OCI-LY7 (cell line): ENCODE measurements around the gene VAMP4. TPM values are rescaled to one million over a fixed set of nuclear protein-coding genes. Genes with fewer than 3 reads are reported as not detected.

Experiments
- BruUV-seq: library from RNA; stranded (reverse); fragments of 400-500 nt; replicated peaks from 2 replicates; lab custom pipeline; 2021; lab: Mats Ljungman, UMichigan
- CTCF ChIA-PET: fragments of 300-600 bp; sonication (Branson Sonifier 250); formaldehyde crosslinking; loops from one replicate; lab custom pipeline; 2022; ENCODE audit warnings: antibody characterized with exemption; ENCODE audit not compliant: unreplicated experiment; lab: Charles Lee
- POLR2A ChIA-PET: fragments of 300-600 bp; sonication (Branson Sonifier 250); formaldehyde crosslinking; loops from one replicate; lab custom pipeline; 2022; ENCODE audit warnings: antibody characterized with exemption; lab: Charles Lee
- DNase-seq: peaks from one replicate; pipeline ENCODE4 v3.0.0-alpha.2; 2015; ENCODE audit warnings: low spot score
- H2AFZ ChIP-seq: fragments of 200-600 bp; sonication (generic), shearing (Covaris generic); 2 replicates; pipeline ENCODE4 v1.6.1; 2014; ENCODE audit warnings: mild to moderate bottlenecking, antibody characterized with exemption, low read length, moderate library complexity
- H3K27ac ChIP-seq: fragments of 200-600 bp; sonication (generic); 2 replicates; pipeline ENCODE4 v1.5.1; 2014; ENCODE audit warnings: mixed run types, low read depth, mild to moderate bottlenecking, moderate library complexity, low read length, inconsistent platforms; ENCODE audit not compliant: poor library complexity, severe bottlenecking
- H3K36me3 ChIP-seq: fragments of 200-600 bp; sonication (generic); 2 replicates; pipeline ENCODE4 v1.6.1; 2014; ENCODE audit warnings: mild to moderate bottlenecking, antibody characterized with exemption, low read length, moderate library complexity, mixed read lengths; ENCODE audit not compliant: insufficient read depth
- H3K4me1 ChIP-seq: fragments of 200-600 bp; sonication (generic); 2 replicates; pipeline ENCODE4 v1.5.1; 2014; ENCODE audit warnings: mild to moderate bottlenecking, low read length; ENCODE audit not compliant: insufficient read depth, poor library complexity, severe bottlenecking
- H3K4me2 ChIP-seq: fragments of 200-600 bp; sonication (generic); 2 replicates; pipeline ENCODE4 v1.6.1; 2014; ENCODE audit warnings: mild to moderate bottlenecking, low read length
- H3K4me3 ChIP-seq: fragments of 200-600 bp; sonication (generic); 2 replicates; pipeline ENCODE4 v1.5.1; 2014; ENCODE audit warnings: mild to moderate bottlenecking, low read depth, low read length; ENCODE audit not compliant: poor library complexity, severe bottlenecking
- H3K79me2 ChIP-seq: fragments of 200-600 bp; sonication (generic); 2 replicates; pipeline ENCODE4 v1.6.1; 2016; ENCODE audit warnings: low read depth, mild to moderate bottlenecking, low read length, moderate library complexity, mixed read lengths; ENCODE audit not compliant: insufficient read depth
- H3K9me2 ChIP-seq: fragments of 200-600 bp; sonication (generic); 2 replicates; pipeline ENCODE4 v1.6.1; 2016; ENCODE audit warnings: mild to moderate bottlenecking, low read length, mixed read lengths; ENCODE audit not compliant: insufficient read depth
- H3K9me3 ChIP-seq: fragments of 200-600 bp; sonication (generic); 2 replicates; pipeline ENCODE4 v1.6.1; 2014; ENCODE audit warnings: mild to moderate bottlenecking, mixed run types, low read length, mixed read lengths
- H4K20me1 ChIP-seq: fragments of 200-600 bp; sonication (generic); 2 replicates; pipeline ENCODE4 v1.6.1; 2014; ENCODE audit warnings: mild to moderate bottlenecking, antibody characterized with exemption, low read length, moderate library complexity, mixed read lengths; ENCODE audit not compliant: insufficient read depth
- CTCF ChIP-seq: fragments of 200-600 bp; sonication (generic); conservative IDR thresholded peaks from 2 replicates; pipeline ENCODE4 v1.5.1; 2014; ENCODE audit warnings: mild to moderate bottlenecking, antibody characterized with exemption, low read length, moderate library complexity, mixed read lengths
- EZH2phosphoT487 ChIP-seq: fragments of 200-600 bp; sonication (generic); IDR thresholded peaks from 2 replicates; pipeline ENCODE4 v1.6.1; 2018; ENCODE audit warnings: low read depth, borderline replicate concordance, mild to moderate bottlenecking, mixed run types, antibody characterized with exemption, low read length, moderate library complexity, mixed read lengths
- intact Hi-C: fragments of 100-400 bp; cut with micrococcal nuclease; formaldehyde crosslinking; loops from one replicate; pipeline ENCODE4 v1.10.0; 2022; ENCODE audit not compliant: unreplicated experiment
- total RNA-seq, 2 experiments: library from RNA; depleted of rRNA in 1 of 2; stranded (reverse); fragments of >200 nt in 1 of 2; shearing (Covaris generic) in 1 of 2; gene quantifications; 2 replicates each; pipeline ENCODE4 v1.2.3, GENCODE V29; 2014 to 2022

The VAMP4 gene
- total RNA-seq, 2 experiments from 2014 or later = 3.4 to 7.7 TPM

- CTCF ChIA-PET = no interaction called here
- no peak for DNase-seq
- no peaks in the 10 kb centered on the region for H3K9me2 ChIP-seq
- no peaks in the 10 kb centered on the region for H3K4me1 ChIP-seq
- no peak overlapping the region for H3K27ac ChIP-seq
- H3K79me2 ChIP-seq = no peaks in the 10 kb centered on the region
- peaks cover 10% of the 10 kb centered on the region; the same call in 1 of the 2 replicates for H3K9me3 ChIP-seq
- H3K36me3 ChIP-seq = no peaks in the 10 kb centered on the region; the same call in 1 of the 2 replicates
- intact Hi-C loops = loop anchor here (10.0 kb wide), 1 partner anchor 64 kb away; the partner anchor contains the start of gene MYOC
- H3K4me3 ChIP-seq = no peak overlapping the region
- no peaks in the 10 kb centered on the region for H4K20me1 ChIP-seq
- no peak overlapping the region for H3K4me2 ChIP-seq
- H2AFZ ChIP-seq = no peak overlapping the region
- POLR2A ChIA-PET = interaction anchor here (1.3 to 2.5 kb wide), 3 partner anchors 10 to 19 kb away, joined by 7 to 12 read pairs (median 7); no protein-coding TSS in a partner anchor
- BruUV-seq = no TSS peak
- TF ChIP-seq EZH2phosphoT487 (no peak), CTCF (no peak)
Measured at GRCh38 chr1:171718848-171719247, 23.0 kb downstream of the VAMP4 start.

- DNase-seq = no peak
- peaks cover 10% of the 10 kb centered on the region; the same call in 1 of the 2 replicates for H3K9me3 ChIP-seq
- no peak overlapping the region for H3K4me2 ChIP-seq
- no peaks in the 10 kb centered on the region for H4K20me1 ChIP-seq
- no peak overlapping the region for H3K4me3 ChIP-seq
- no peaks in the 10 kb centered on the region; the same call in 1 of the 2 replicates for H3K36me3 ChIP-seq
- BruUV-seq = no TSS peak
- H2AFZ ChIP-seq = no peak overlapping the region
- H3K4me1 ChIP-seq = no peaks in the 10 kb centered on the region
- H3K9me2 ChIP-seq = no peaks in the 10 kb centered on the region
- intact Hi-C loops = loop anchor here (10.0 kb wide), 1 partner anchor 63 kb away; the partner anchor contains the start of gene MYOC
- POLR2A ChIA-PET = interaction anchor here (0.9 to 2.5 kb wide), 4 partner anchors 11 to 24 kb away, joined by 3 to 12 read pairs (median 7); partner anchors contain the start of gene VAMP4
- CTCF ChIA-PET = no interaction called here
- no peak overlapping the region for H3K27ac ChIP-seq
- no peaks in the 10 kb centered on the region for H3K79me2 ChIP-seq
- TF ChIP-seq EZH2phosphoT487 (no peak), CTCF (no peak)
Measured at GRCh38 chr1:171718216-171718615, 23.6 kb downstream of the VAMP4 start.

GRCh38 chr1:171717062-171717718 lies 24.7 kb downstream of the VAMP4 start:
- no peak for DNase-seq
- CTCF ChIA-PET = no interaction called here
- POLR2A ChIA-PET = interaction anchor here (0.6 to 1.8 kb wide), 2 partner anchors 15 to 63 kb away, joined by 3 read pairs; no protein-coding TSS in a partner anchor
- H4K20me1 ChIP-seq = no peaks in the 10 kb centered on the region
- intact Hi-C loops = loop anchor here (10.0 kb wide), 1 partner anchor 62 kb away; the partner anchor contains the start of gene MYOC
- BruUV-seq = no TSS peak
- H3K4me2 ChIP-seq = no peak overlapping the region
- H3K9me2 ChIP-seq = no peaks in the 10 kb centered on the region
- H3K9me3 ChIP-seq = 0 out of 2 replicates have a peak, but pooled peaks cover 4% of the 10 kb centered on the region
- H3K79me2 ChIP-seq = no peaks in the 10 kb centered on the region
- H3K36me3 ChIP-seq = no peaks in the 10 kb centered on the region
- no peak overlapping the region for H2AFZ ChIP-seq
- TF ChIP-seq CTCF (no peak), EZH2phosphoT487 (no peak)
- no peak overlapping the region for H3K4me3 ChIP-seq
- H3K4me1 ChIP-seq = no peaks in the 10 kb centered on the region
- H3K27ac ChIP-seq = no peak overlapping the region
